CD4-positive, alpha-beta memory T cell (primary cell): ENCODE measurements around the gene KRT7. TPM values are rescaled to one million over a fixed set of nuclear protein-coding genes. Genes with fewer than 3 reads are reported as not detected.
"Not testable (repeated sequence)": the region's sequence is repeated elsewhere in the genome, so short reads cannot be mapped to it uniquely, and the experiment has no call there.

ENCODE experiments used
- CTCF ChIA-PET: fragments of 350-600 bp; sonication (Branson Sonifier 250); formaldehyde crosslinking; loops from one replicate; lab custom pipeline; 2021; ENCODE audit warnings: inconsistent platforms; ENCODE audit not compliant: partially characterized antibody; lab: Charles Lee
- POLR2A ChIA-PET: fragments of 350-600 bp; sonication (Branson Sonifier 250); formaldehyde crosslinking; loops from one replicate; lab custom pipeline; 2021; ENCODE audit not compliant: partially characterized antibody; lab: Charles Lee
- DNase-seq, 5 donors: peaks; one replicate each; pipeline versions ENCODE4 v3.0.0 to v3.0.0-alpha.2; 2020 to 2022; ENCODE audit warnings: mixed read lengths in 1 of 5
- H3K27ac ChIP-seq: one replicate; pipeline ENCODE4 v1.7.0; 2013; ENCODE audit warnings: low read depth, low read length
- H3K27me3 ChIP-seq: 2 replicates; pipeline ENCODE4 v1.7.0; 2013; ENCODE audit warnings: mild to moderate bottlenecking, low read length, moderate library complexity; ENCODE audit not compliant: insufficient read depth
- H3K36me3 ChIP-seq: 2 replicates; pipeline ENCODE4 v1.7.0; 2013; ENCODE audit warnings: mild to moderate bottlenecking, low read length, moderate library complexity; ENCODE audit not compliant: insufficient read depth
- H3K4me1 ChIP-seq: 2 replicates; pipeline ENCODE4 v1.7.0; 2013; ENCODE audit warnings: mild to moderate bottlenecking, low read length, moderate library complexity; ENCODE audit not compliant: insufficient read depth
- H3K4me3 ChIP-seq, 2 donors: one replicate each; pipeline ENCODE4 v1.7.0; 2013; ENCODE audit warnings: low read length in 2 of 2, mild to moderate bottlenecking in 1 of 2
- H3K9me3 ChIP-seq, 2 donors: one replicate each; pipeline ENCODE4 v1.7.0; 2013; ENCODE audit warnings: low read length in 2 of 2, control low read depth in 1 of 2; ENCODE audit not compliant: control insufficient read depth in 1 of 2
- H3K27ac Mint-ChIP-seq, 7 donors: one replicate each; pipeline ENCODE4 v1.8.0; 2020 to 2021; ENCODE audit warnings: mixed read lengths in 7 of 7, mild to moderate bottlenecking in 6 of 7, inconsistent platforms in 3 of 7, moderate library complexity in 3 of 7
- H3K27me3 Mint-ChIP-seq, 2 donors: one replicate each; pipeline ENCODE4 v1.8.0; 2020 to 2021; ENCODE audit warnings: mixed read lengths in 2 of 2
- H3K36me3 Mint-ChIP-seq, 2 donors: one replicate each; pipeline ENCODE4 v1.8.0; 2020 to 2021; ENCODE audit warnings: mixed read lengths in 2 of 2, inconsistent platforms in 1 of 2, mild to moderate bottlenecking in 1 of 2
- H3K4me1 Mint-ChIP-seq, 4 donors: one replicate each; pipeline ENCODE4 v1.8.0; 2020 to 2021; ENCODE audit warnings: mixed read lengths in 4 of 4, mild to moderate bottlenecking in 1 of 4
- H3K4me3 Mint-ChIP-seq, 8 donors: one replicate each; pipeline ENCODE4 v1.8.0; 2020 to 2021; ENCODE audit warnings: mixed read lengths in 8 of 8, mild to moderate bottlenecking in 7 of 8, moderate library complexity in 6 of 8, inconsistent platforms in 3 of 8
- H3K9me3 Mint-ChIP-seq, 8 donors: one replicate each; pipeline ENCODE4 v1.8.0; 2020 to 2021; ENCODE audit warnings: mixed read lengths in 8 of 8, mild to moderate bottlenecking in 5 of 8, inconsistent platforms in 3 of 8, moderate library complexity in 1 of 8
- intact Hi-C: fragments of 100-400 bp; cut with micrococcal nuclease; formaldehyde crosslinking; loops from one replicate; pipeline ENCODE4 v1.15.1; 2023
- polyA plus RNA-seq, 2 donors: library from polyadenylated mRNA; unstranded; fragments of 300-500 nt; fragmentation: Illumina TruSeq; gene quantifications; one replicate each; pipeline ENCODE4 v1.2.3, GENCODE V29; 2021
- total RNA-seq, 2 experiments: library from RNA; stranded (reverse); gene quantifications; one replicate each; pipeline ENCODE4 v1.2.3, GENCODE V29; 2021

The KRT7 gene
- total and polyA plus RNA-seq, 4 experiments from 2014 or later = not detected

- Histone ChIP-seq H3K36me3 (no peaks in the 10 kb centered on the region), H3K4me1 (peaks cover 17% of the 10 kb centered on the region), H3K4me3 (no peak overlapping the region), H3K27ac (no peak overlapping the region), H3K27me3 (no peaks in the 10 kb centered on the region), H3K9me3 (no peaks in the 10 kb centered on the region)
- intact Hi-C loops = no loop called here
- no peak overlapping the region for H3K27ac Mint-ChIP-seq
- ChIA-PET POLR2A (no interaction called here), CTCF (no interaction called here)
- peaks cover 18 to 55% (median 21%) of the 10 kb centered on the region in 4 donors for H3K4me1 Mint-ChIP-seq
- no peak overlapping the region for H3K4me3 Mint-ChIP-seq
- no peak for DNase-seq
- H3K27me3 Mint-ChIP-seq = peaks cover 0 to 14% of the 10 kb centered on the region in 2 donors
- H3K36me3 Mint-ChIP-seq = no peaks in the 10 kb centered on the region
- H3K9me3 Mint-ChIP-seq = peaks cover 0 to 5% (median 0%) of the 10 kb centered on the region in 8 donors
These were observed 15.8 kb downstream of the KRT7 start for GRCh38 chr12:52248541-52249461.

GRCh38 chr12:52249511-52250047, 16.5 kb downstream of the KRT7 start:
- Histone ChIP-seq H3K27me3 (no peaks in the 10 kb centered on the region), H3K4me1 (peaks cover 9% of the 10 kb centered on the region), H3K9me3 (no peaks in the 10 kb centered on the region), H3K36me3 (no peaks in the 10 kb centered on the region), H3K27ac (no peak overlapping the region), H3K4me3 (no peak overlapping the region)
- POLR2A ChIA-PET = no interaction called here
- peaks cover 0 to 5% (median 0%) of the 10 kb centered on the region in 8 donors for H3K9me3 Mint-ChIP-seq
- peak overlapping the region in 1 of 8 donors; percentile 10 for H3K4me3 Mint-ChIP-seq
- peaks cover 10 to 48% (median 14%) of the 10 kb centered on the region in 4 donors for H3K4me1 Mint-ChIP-seq
- H3K27me3 Mint-ChIP-seq = peaks cover 0 to 17% of the 10 kb centered on the region in 2 donors
- DNase-seq = no peak
- intact Hi-C loops = no loop called here
- H3K27ac Mint-ChIP-seq = peak overlapping the region in 2 of 7 donors; percentile 46 to 81
- CTCF ChIA-PET = no interaction called here
- no peaks in the 10 kb centered on the region for H3K36me3 Mint-ChIP-seq

- intact Hi-C loops = no loop called here
- H3K4me1 Mint-ChIP-seq = peaks cover 10 to 41% (median 13%) of the 10 kb centered on the region in 4 donors
These were observed 17.3 kb downstream of the KRT7 start for GRCh38 chr12:52250048-52250990.

GRCh38 chr12:52251367-52252051, 18.5 kb downstream of the KRT7 start:
- peak overlapping the region in 4 of 8 donors; percentile 6 to 55 (median 38) for H3K4me3 Mint-ChIP-seq
- peaks cover 10 to 30% (median 13%) of the 10 kb centered on the region in 4 donors for H3K4me1 Mint-ChIP-seq
- DNase-seq = no peak

More at GRCh38 chr12:52250048-52250990, 17.3 kb downstream of the KRT7 start:
- Histone ChIP-seq H3K27me3 (no peaks in the 10 kb centered on the region), H3K4me1 (peaks cover 8% of the 10 kb centered on the region), H3K36me3 (no peaks in the 10 kb centered on the region), H3K27ac (no peak overlapping the region), H3K9me3 (no peaks in the 10 kb centered on the region), H3K4me3 (no peak overlapping the region)
- Mint-ChIP-seq H3K36me3 (no peaks in the 10 kb centered on the region), H3K27me3 (peaks cover 4 to 23% of the 10 kb centered on the region in 2 donors), H3K4me3 (peak overlapping the region in 2 of 8 donors; percentile 10 to 54), H3K9me3 (peaks cover 0 to 5% (median 0%) of the 10 kb centered on the region in 8 donors), H3K27ac (peak overlapping the region in 3 of 7 donors; percentile 25 to 81 (median 46))
- CTCF ChIA-PET = interaction anchor here (1.9 kb wide), 1 partner anchor 29 kb away, joined by 14 read pairs; no protein-coding TSS in a partner anchor
- no peak for DNase-seq
- POLR2A ChIA-PET = no interaction called here

GRCh38 chr12:52252175-52252615, 19.2 kb downstream of the KRT7 start:
- H3K4me3 Mint-ChIP-seq, H3K36me3 Mint-ChIP-seq, H3K36me3 ChIP-seq, H3K4me1 ChIP-seq, H3K9me3 ChIP-seq, H3K27ac ChIP-seq, DNase-seq, intact Hi-C loops, H3K4me3 ChIP-seq, H3K9me3 Mint-ChIP-seq, POLR2A ChIA-PET, H3K27me3 ChIP-seq, H3K27ac Mint-ChIP-seq: not testable (repeated sequence)
- peaks cover 10 to 29% (median 13%) of the 10 kb centered on the region in 4 donors for H3K4me1 Mint-ChIP-seq
- CTCF ChIA-PET = interaction anchor here (1.1 to 1.9 kb wide), 2 partner anchors 25 to 28 kb away, joined by 5 to 14 read pairs; no protein-coding TSS in a partner anchor
- peaks cover 15 to 35% of the 10 kb centered on the region in 2 donors for H3K27me3 Mint-ChIP-seq

More at GRCh38 chr12:52251367-52252051, 18.5 kb downstream of the KRT7 start:
- H3K27me3 Mint-ChIP-seq = peaks cover 10 to 32% of the 10 kb centered on the region in 2 donors
- no peaks in the 10 kb centered on the region for H3K36me3 Mint-ChIP-seq
- no peaks in the 10 kb centered on the region for H3K9me3 ChIP-seq
- peaks cover 0 to 5% (median 0%) of the 10 kb centered on the region in 8 donors for H3K9me3 Mint-ChIP-seq
- intact Hi-C loops = no loop called here
- H3K4me3 ChIP-seq = no peak overlapping the region
- no peak overlapping the region for H3K27ac ChIP-seq
- H3K4me1 ChIP-seq = peaks cover 8% of the 10 kb centered on the region
- H3K27ac Mint-ChIP-seq = peak overlapping the region in 2 of 7 donors; percentile 7 to 42
- ChIA-PET POLR2A (no interaction called here), CTCF (interaction anchor here (1.1 to 1.9 kb wide), 2 partner anchors 26 to 28 kb away, joined by 5 to 14 read pairs; no protein-coding TSS in a partner anchor)
- no peaks in the 10 kb centered on the region for H3K36me3 ChIP-seq
- H3K27me3 ChIP-seq = no peaks in the 10 kb centered on the region

- H3K9me3 Mint-ChIP-seq = peaks cover 0 to 5% (median 0%) of the 10 kb centered on the region in 8 donors
- ChIA-PET CTCF (interaction anchor here (1.5 to 1.9 kb wide), 2 partner anchors 27 kb away, joined by 5 to 14 read pairs; no protein-coding TSS in a partner anchor), POLR2A (no interaction called here)
- H3K36me3 ChIP-seq = no peaks in the 10 kb centered on the region
- peaks cover 10 to 22% (median 13%) of the 10 kb centered on the region in 4 donors for H3K4me1 Mint-ChIP-seq
- H3K4me3 Mint-ChIP-seq = no peak overlapping the region
- no peak overlapping the region for H3K4me3 ChIP-seq
- peaks cover 8% of the 10 kb centered on the region for H3K4me1 ChIP-seq
- H3K27ac ChIP-seq = no peak overlapping the region
- H3K27ac Mint-ChIP-seq = peak overlapping the region in 1 of 7 donors; percentile 44
- no peaks in the 10 kb centered on the region for H3K36me3 Mint-ChIP-seq
- H3K27me3 ChIP-seq = no peaks in the 10 kb centered on the region
- H3K9me3 ChIP-seq = no peaks in the 10 kb centered on the region
- intact Hi-C loops = no loop called here
- DNase-seq = no peak
- H3K27me3 Mint-ChIP-seq = peaks cover 18 to 35% of the 10 kb centered on the region in 2 donors
These were observed 19.8 kb downstream of the KRT7 start for GRCh38 chr12:52252728-52253343.
